Adrenal gland (tissue), 12 donors: ENCODE data around the gene RIBC1. TPM values are rescaled to one million over a fixed set of nuclear protein-coding genes. Genes with fewer than 3 reads are reported as not detected.

ENCODE experiments used
- DNase-seq, 7 donors: peaks; one replicate each; pipeline ENCODE4 v3.0.0-alpha.2; 2019 to 2020
- H3K27ac ChIP-seq, 5 donors: fragments of 200-600 bp; sonication (generic) in 4 of 5; 1 replicate in 3 of 5; 2 replicates in 2 of 5; pipeline versions ENCODE4 v1.5.1 to v1.8.0; 2016 to 2020; ENCODE audit warnings: mild to moderate bottlenecking in 1 of 5
- H3K27me3 ChIP-seq: fragments of 200-600 bp; 2 replicates; pipeline ENCODE4 v1.8.0; 2021
- H3K36me3 ChIP-seq, 2 donors: fragments of 200-600 bp; replicated peaks in 1 of 2; 1 replicate in 1 of 2; 2 replicates in 1 of 2; pipeline versions ENCODE4 v1.5.1 to v1.8.0; 2018 to 2022
- H3K4me1 ChIP-seq, 2 donors: fragments of 200-600 bp; replicated peaks in 1 of 2; 1 replicate in 1 of 2; 2 replicates in 1 of 2; pipeline versions ENCODE4 v1.5.1 to v1.8.0; 2018 to 2021
- H3K4me3 ChIP-seq, 4 donors: fragments of 200-600 bp; sonication (generic) in 3 of 4; one replicate each; pipeline ENCODE4 v1.5.1; 2016 to 2018
- H3K9me3 ChIP-seq, 3 donors: fragments of 200-600 bp; sonication (generic) in 1 of 3; replicated peaks in 1 of 3; 1 replicate in 2 of 3; 2 replicates in 1 of 3; pipeline versions ENCODE4 v1.5.1 to v1.8.0; 2016 to 2021
- CTCF ChIP-seq, 6 experiments: fragments of 450-650 bp in 4 of 6; fragments of 200-600 bp in 2 of 6; sonication (generic) in 1 of 6; IDR thresholded peaks; 1 replicate in 5 of 6; 2 replicates in 1 of 6; pipeline versions ENCODE4 v1.5.1 to v1.8.0; 2016 to 2021; ENCODE audit warnings: antibody characterized with exemption in 6 of 6, mild to moderate bottlenecking in 2 of 6, moderate library complexity in 1 of 6
- POLR2A ChIP-seq, 2 donors: fragments of 450-650 bp; IDR thresholded peaks; one replicate each; pipeline ENCODE4 v1.6.1; 2017; ENCODE audit warnings: antibody characterized with exemption in 2 of 2, mild to moderate bottlenecking in 2 of 2, moderate library complexity in 1 of 2
- WGBS, 4 donors: extraction: QIAGEN DNeasy Blood & Tissue Kit in 2 of 4; methylation state at CpG; one replicate each; pipeline versions ENCODE4 v1.1.5 to v1.1.7; 2013 to 2017; 5-methylcytosine and 5-hydroxymethylcytosine counted together
- intact Hi-C, 2 donors: fragments of 100-400 bp; cut with DNase I; formaldehyde crosslinking; loops; one replicate each; pipeline versions ENCODE4 v1.14.1 to v1.15.0; 2022 to 2023
- polyA plus RNA-seq, 3 donors: library from polyadenylated mRNA; stranded (reverse); fragments of 200-250 nt in 2 of 3; fragments of 350-450 nt in 1 of 3; fragmentation: Illumina TruSeq in 1 of 3; extraction: RNeasy Lipid Tissue Mini Kit (QIAGEN cat#74804) in 1 of 3; gene quantifications; one replicate each; pipeline ENCODE4 v1.2.3, GENCODE V29; 2013 to 2014
- total RNA-seq, 9 donors: library from RNA; depleted of rRNA in 4 of 9; stranded (reverse); fragments of >200 nt in 4 of 9; fragments of 120-200 nt in 1 of 9; fragmentation: NEBNext Ultra II Directional in 1 of 9; extraction: Animal tissue kit (Norgen Biotek cat#: 25700) in 1 of 9; gene quantifications; one replicate each; pipeline versions ENCODE4 v1.1.0 to v1.2.4, GENCODE V29; 2013 to 2023
- donor health status: healthy with polysubstance abuse.
- donor health status: Bipolar disorder and iron deficiency.
- donor health status: DM: yes; HTN: yes; CAD: no.
- donor health status: DM: no; HTN: no; CAD: no.
- donor health status: DM: no; HTN: no; CAD: no.
- donor health status: DM: yes; HTN: yes; CAD: no.

The RIBC1 gene
- total and polyA plus RNA-seq, 12 donors = 0.18 to 8.6 (median 3.6) TPM

- no peak overlapping the region for H3K27ac ChIP-seq
- DNase-seq = no peak
- H3K4me1 ChIP-seq = peaks cover 5 to 23% of the 10 kb centered on the region in 2 donors
- intact Hi-C loops = no loop called here
- TF ChIP-seq CTCF (IDR thresholded peaks at IDR 0.05) (no peak), POLR2A (IDR thresholded peaks at IDR 0.05) (no peak)
- no peaks in the 10 kb centered on the region for H3K9me3 ChIP-seq
- peaks cover 0 to 2% of the 10 kb centered on the region in 2 donors for H3K36me3 ChIP-seq
- WGBS, 4 donors = 53 to 76% (median 65%) methylated on average over 1 to 2 of the region's 2 CpGs
- H3K4me3 ChIP-seq = no peak overlapping the region
- no peaks in the 10 kb centered on the region for H3K27me3 ChIP-seq
Measured at GRCh38 chrX:53437206-53437605, 14.5 kb downstream of the RIBC1 start.

DNA sequence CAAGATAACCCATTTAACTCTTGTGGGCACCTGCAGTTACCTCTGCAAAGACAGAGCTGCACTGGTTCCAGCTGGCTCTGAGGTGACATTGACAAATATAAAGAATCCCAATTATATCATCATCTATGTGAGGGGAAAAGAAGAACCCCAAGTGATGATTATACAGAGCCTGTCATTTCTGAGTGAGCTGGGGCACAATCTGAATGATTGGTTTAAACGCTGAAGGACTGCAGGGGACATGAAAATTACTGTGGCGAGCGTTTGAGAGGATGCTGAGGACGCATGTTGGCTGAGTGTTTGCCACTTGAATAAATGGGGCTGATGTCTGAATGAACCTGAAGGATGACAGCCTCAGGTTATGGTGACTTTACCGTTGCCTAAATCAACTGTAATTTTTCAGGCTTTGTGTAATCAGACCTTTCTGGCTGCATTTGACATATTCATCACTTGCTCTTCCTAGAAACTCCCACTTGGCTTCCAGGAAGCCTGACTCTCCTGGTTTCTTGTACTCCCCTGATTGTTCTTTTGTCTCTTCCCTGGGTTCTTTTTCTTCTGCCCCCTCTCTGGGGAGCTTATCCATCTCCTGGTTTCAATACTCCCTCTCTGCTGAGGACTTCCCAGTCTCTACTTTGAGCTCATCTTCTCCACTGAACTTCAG lies 15.6 kb downstream of the RIBC1 start:
- H3K4me3 ChIP-seq = no peak overlapping the region
- TF ChIP-seq POLR2A (IDR thresholded peaks at IDR 0.05) (no peak), CTCF (IDR thresholded peaks at IDR 0.05) (no peak)
- intact Hi-C loops = no loop called here
- H3K4me1 ChIP-seq = peaks cover 5 to 22% of the 10 kb centered on the region in 2 donors
- no peaks in the 10 kb centered on the region for H3K27me3 ChIP-seq
- no peaks in the 10 kb centered on the region for H3K36me3 ChIP-seq
- no peak overlapping the region for H3K27ac ChIP-seq
- DNase-seq = no peak
- WGBS, 4 donors = 62 to 70% (median 67%) methylated on average over 5 of the region's 5 CpGs
- H3K9me3 ChIP-seq = no peaks in the 10 kb centered on the region

- intact Hi-C loops = no loop called here
- Histone ChIP-seq H3K4me3 (no peak overlapping the region), H3K9me3 (no peaks in the 10 kb centered on the region), H3K4me1 (peaks cover 5 to 17% of the 10 kb centered on the region in 2 donors), H3K27me3 (no peaks in the 10 kb centered on the region), H3K36me3 (no peaks in the 10 kb centered on the region), H3K27ac (no peak overlapping the region)
- DNase-seq = no peak
- WGBS, 4 donors = 75 to 100% (median 85%) methylated on average over 1 of the region's 1 CpG
- TF ChIP-seq POLR2A (IDR thresholded peaks at IDR 0.05) (no peak), CTCF (IDR thresholded peaks at IDR 0.05) (no peak)
Measured at GRCh38 chrX:53438832-53439230, 16.2 kb downstream of the RIBC1 start.

- peak overlapping the region; percentile 67 to 91 (median 80) for H3K27ac ChIP-seq
Measured at GRCh38 chrX:53440101-53440500, 17.4 kb downstream of the RIBC1 start.

More at GRCh38 chrX:53440101-53440500, 17.4 kb downstream of the RIBC1 start:
- Histone ChIP-seq H3K27me3 (no peaks in the 10 kb centered on the region), H3K4me1 (peaks cover 5 to 17% of the 10 kb centered on the region in 2 donors), H3K9me3 (no peaks in the 10 kb centered on the region), H3K36me3 (no peaks in the 10 kb centered on the region), H3K4me3 (peak overlapping the region in 1 of 4 donors; percentile 43)
- TF ChIP-seq POLR2A (IDR thresholded peaks at IDR 0.05) = no peak
- no peak for TF ChIP-seq CTCF (IDR thresholded peaks at IDR 0.05)
- intact Hi-C loops = loop anchor here in 1 of 2 donors (10.0 kb wide), 1 partner anchor 115 kb away; no protein-coding TSS in a partner anchor
- DNase-seq = no peak
- WGBS, 4 donors = 37 to 76% (median 53%) methylated on average over 4 to 5 of the region's 5 CpGs
